HEK293T (cell line): ENCODE data around the gene IGF2BP1.

ENCODE experiments used
- CTCF ChIA-PET: fragments of 350-600 bp; formaldehyde crosslinking; extraction: SDS; loops from one replicate; lab custom pipeline; 2021; ENCODE audit warnings: antibody characterized with exemption, inconsistent platforms; lab: Yijun Ruan, JAX
- POLR2A ChIA-PET: fragments of 350-600 bp; formaldehyde crosslinking; extraction: SDS; loops from one replicate; lab custom pipeline; 2020; ENCODE audit warnings: antibody characterized with exemption, inconsistent platforms; lab: Yijun Ruan, JAX
- DNase-seq: peaks from one replicate; pipeline ENCODE4 v3.0.0; 2012; ENCODE audit warnings: mixed read lengths; ENCODE audit errors: extremely low spot score
- ARNT ChIP-seq: fragments of 450-650 bp; IDR thresholded peaks from 2 replicates; pipeline ENCODE4 v1.6.1; 2017; ENCODE audit warnings: mild to moderate bottlenecking
- BHLHE40 ChIP-seq: fragments of 450-650 bp; IDR thresholded peaks from 2 replicates; pipeline ENCODE4 v1.6.1; 2016; ENCODE audit warnings: mild to moderate bottlenecking, moderate library complexity, borderline replicate concordance
- CTBP1 ChIP-seq: fragments of 450-650 bp; IDR thresholded peaks from 2 replicates; pipeline ENCODE4 v1.6.1; 2016; ENCODE audit warnings: borderline replicate concordance
- ELF4 ChIP-seq: fragments of 450-650 bp; IDR thresholded peaks from 2 replicates; pipeline ENCODE4 v1.6.1; 2017; ENCODE audit warnings: antibody characterized with exemption
- FOXA1 ChIP-seq: fragments of 450-650 bp; IDR thresholded peaks from 2 replicates; pipeline ENCODE4 v1.6.1; 2016; ENCODE audit warnings: mild to moderate bottlenecking
- FOXK2 ChIP-seq: fragments of 450-650 bp; IDR thresholded peaks from 2 replicates; pipeline ENCODE4 v1.6.1; 2016; ENCODE audit warnings: mild to moderate bottlenecking
- FOXM1 ChIP-seq: fragments of 450-650 bp; IDR thresholded peaks from 2 replicates; pipeline ENCODE4 v1.6.1; 2017; ENCODE audit warnings: mild to moderate bottlenecking, borderline replicate concordance
- HDGF ChIP-seq: fragments of 450-650 bp; IDR thresholded peaks from 2 replicates; pipeline ENCODE4 v1.6.1; 2017; ENCODE audit warnings: antibody characterized with exemption, borderline replicate concordance
- L3MBTL2 ChIP-seq: fragments of 450-650 bp; conservative IDR thresholded peaks from 2 replicates; pipeline ENCODE4 v1.6.1; 2016; ENCODE audit warnings: mild to moderate bottlenecking
- LEF1 ChIP-seq: fragments of 450-650 bp; IDR thresholded peaks from 2 replicates; pipeline ENCODE4 v1.6.1; 2017; ENCODE audit warnings: mild to moderate bottlenecking, borderline replicate concordance
- NFRKB ChIP-seq: fragments of 450-650 bp; IDR thresholded peaks from 2 replicates; pipeline ENCODE4 v1.6.1; 2016; ENCODE audit warnings: mild to moderate bottlenecking, moderate library complexity
- SP1 ChIP-seq: fragments of 450-650 bp; IDR thresholded peaks from 2 replicates; pipeline ENCODE4 v1.6.1; 2017
- SUZ12 ChIP-seq: fragments of 450-650 bp; IDR thresholded peaks from 2 replicates; pipeline ENCODE4 v1.6.1; 2016; ENCODE audit warnings: mild to moderate bottlenecking
- TARDBP ChIP-seq: fragments of 450-650 bp; IDR thresholded peaks from 2 replicates; pipeline ENCODE4 v1.6.1; 2016
- ZNF384 ChIP-seq: fragments of 450-650 bp; IDR thresholded peaks from 2 replicates; pipeline ENCODE4 v1.6.1; 2016
- TF ChIP-seq, protein P1 (sequence below): fragments of 450-650 bp; IDR thresholded peaks from 2 replicates; pipeline ENCODE4 v1.6.1; 2016

IGF2BP1 gene

DNA sequence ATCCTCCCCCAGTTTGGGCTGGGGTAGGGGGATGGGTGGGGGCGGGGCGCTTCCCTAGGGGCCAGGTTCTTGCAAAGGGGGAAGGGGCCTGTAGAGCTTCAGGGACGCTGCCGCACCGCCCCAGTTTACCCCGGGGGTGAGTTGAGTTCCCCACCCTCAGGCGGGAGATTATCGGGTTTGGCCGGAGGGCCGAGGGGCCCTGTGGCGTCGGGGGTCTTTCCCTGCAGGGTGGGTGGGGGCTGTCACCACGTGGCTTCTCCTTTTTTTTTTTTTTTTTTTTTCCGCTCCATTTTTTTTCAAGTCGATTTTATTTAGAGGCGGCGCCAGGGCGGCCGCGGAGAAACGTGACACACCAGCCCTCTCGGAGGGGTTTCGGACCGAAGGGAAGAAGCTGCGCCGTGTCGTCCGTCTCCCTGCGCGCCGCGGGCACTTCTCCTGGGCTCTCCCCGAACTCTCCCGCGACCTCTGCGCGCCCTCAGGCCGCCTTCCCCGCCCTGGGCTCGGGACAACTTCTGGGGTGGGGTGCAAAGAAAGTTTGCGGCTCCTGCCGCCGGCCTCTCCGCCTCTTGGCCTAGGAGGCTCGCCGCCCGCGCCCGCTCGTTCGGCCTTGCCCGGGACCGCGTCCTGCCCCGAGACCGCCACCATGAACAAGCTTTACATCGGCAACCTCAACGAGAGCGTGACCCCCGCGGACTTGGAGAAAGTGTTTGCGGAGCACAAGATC, at the start of gene IGF2BP1:
TSS of gene IGF2BP1 (plus strand) at position 283 of the 724 bp plus-strand sequence. CDS start at position 644, 361 bp downstream.
- ChIA-PET CTCF (interaction anchor here (0.6 to 0.9 kb wide), 2 partner anchors 24 to 530 kb away, joined by 3 to 5 read pairs; no protein-coding TSS in a partner anchor), POLR2A (interaction anchor here (0.6 to 6.0 kb wide), 20 partner anchors 10 to 417 kb away, joined by 3 to 73 read pairs (median 12); partner anchors contain the start of genes ATP5MC1, GIP, PHB1 and SNF8)
- TF ChIP-seq ZNF384 (peak; percentile 99), SUZ12 (no peak)
- peak; percentile 65 for DNase-seq

DNA sequence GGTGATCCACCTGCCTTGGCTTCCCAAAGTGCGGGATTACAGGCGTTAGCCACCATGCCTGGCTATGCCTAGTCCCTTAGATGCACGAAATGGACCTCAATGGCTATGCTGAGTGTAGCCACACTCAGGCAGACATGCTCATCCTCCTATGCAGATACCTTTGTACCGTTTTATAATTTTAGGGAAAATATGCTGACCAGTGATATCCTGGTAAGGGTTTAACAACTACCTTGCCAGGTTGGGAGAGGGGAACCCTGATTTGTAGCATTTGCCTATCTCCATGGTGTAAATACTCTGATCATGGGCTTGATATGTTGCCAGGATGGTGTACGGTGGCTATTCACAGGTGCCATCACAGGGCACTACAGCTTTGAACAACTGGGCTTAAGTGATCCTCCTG, 45.6 kb upstream of the IGF2BP1 start:
- DNase-seq: no peak
- CTCF ChIA-PET: interaction anchor here (0.7 to 3.5 kb wide), 2 partner anchors 80 to 280 kb away, joined by 5 to 22 read pairs; no protein-coding TSS in a partner anchor
- TF ChIP-seq HDGF (no peak), FOXK2 (no peak), ARNT (no peak), NFRKB (no peak), ELF4 (no peak), TARDBP (no peak), CTBP1 (no peak), ZNF384 (no peak), FOXM1 (no peak), L3MBTL2 (no peak), FOXA1 (no peak), LEF1 (no peak), BHLHE40 (no peak), SP1 (no peak), SUZ12 (no peak)
- TF ChIP-seq, protein P1, sequence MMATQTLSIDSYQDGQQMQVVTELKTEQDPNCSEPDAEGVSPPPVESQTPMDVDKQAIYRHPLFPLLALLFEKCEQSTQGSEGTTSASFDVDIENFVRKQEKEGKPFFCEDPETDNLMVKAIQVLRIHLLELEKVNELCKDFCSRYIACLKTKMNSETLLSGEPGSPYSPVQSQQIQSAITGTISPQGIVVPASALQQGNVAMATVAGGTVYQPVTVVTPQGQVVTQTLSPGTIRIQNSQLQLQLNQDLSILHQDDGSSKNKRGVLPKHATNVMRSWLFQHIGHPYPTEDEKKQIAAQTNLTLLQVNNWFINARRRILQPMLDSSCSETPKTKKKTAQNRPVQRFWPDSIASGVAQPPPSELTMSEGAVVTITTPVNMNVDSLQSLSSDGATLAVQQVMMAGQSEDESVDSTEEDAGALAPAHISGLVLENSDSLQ: no peak
- POLR2A ChIA-PET: no interaction called here

DNA sequence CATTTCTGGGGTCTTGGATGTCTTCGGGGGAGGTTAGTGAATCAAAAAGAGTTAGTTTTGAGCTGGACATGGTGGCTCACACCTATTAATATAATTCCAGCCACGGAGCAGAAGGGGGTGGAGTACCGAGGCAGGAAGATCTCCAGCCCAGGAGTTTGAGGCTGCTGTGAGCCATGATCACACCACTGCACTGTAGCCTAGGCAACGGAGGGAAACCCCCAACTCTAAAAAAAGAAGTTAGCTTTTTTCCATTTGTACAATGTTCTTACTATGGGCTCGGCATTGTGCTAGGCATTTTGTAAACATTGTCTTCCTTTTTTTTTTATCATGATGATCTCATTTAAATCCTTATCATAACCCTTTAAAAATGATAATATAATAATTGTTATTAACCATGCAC, 44.3 kb upstream of the IGF2BP1 start:
- no peak for TF ChIP-seq ARNT
- no peak for TF ChIP-seq NFRKB
- TF ChIP-seq CTBP1: no peak
- no peak for TF ChIP-seq SP1
- no peak for TF ChIP-seq LEF1
- TF ChIP-seq FOXM1: no peak
- TF ChIP-seq, protein P1: no peak
- TF ChIP-seq L3MBTL2: no peak
- no peak for TF ChIP-seq FOXA1
- no peak for TF ChIP-seq ELF4
- no peak for TF ChIP-seq SUZ12
- TF ChIP-seq FOXK2: no peak
- ChIA-PET CTCF (interaction anchor here (3.5 kb wide), 1 partner anchor 79 kb away, joined by 22 read pairs; no protein-coding TSS in a partner anchor), POLR2A (interaction anchor here (0.9 to 3.4 kb wide), 2 partner anchors 43 to 269 kb away, joined by 3 to 26 read pairs; partner anchors contain the start of gene IGF2BP1)

GRCh38 chr17:48954300-48954755, 42.9 kb upstream of the IGF2BP1 start:
- TF ChIP-seq, protein P1: peak; percentile 71
- TF ChIP-seq CTBP1 (no peak), SUZ12 (no peak), ZNF384 (no peak)
- POLR2A ChIA-PET: interaction anchor here (0.9 to 3.4 kb wide), 4 partner anchors 9 to 98 kb away, joined by 3 to 26 read pairs (median 9); partner anchors contain the start of genes IGF2BP1 and SNF8
- CTCF ChIA-PET: interaction anchor here (0.6 to 3.5 kb wide), 6 partner anchors 10 to 78 kb away, joined by 3 to 22 read pairs (median 6); partner anchors contain the start of gene SNF8
- DNase-seq: peak; percentile 58

More for the DNA sequence above, 44.3 kb upstream of the IGF2BP1 start:
- DNase-seq: no peak

- no peak for TF ChIP-seq SP1
- no peak for TF ChIP-seq FOXA1
- TF ChIP-seq L3MBTL2: no peak
- no peak for TF ChIP-seq SUZ12
- TF ChIP-seq FOXK2: no peak
- TF ChIP-seq CTBP1: no peak
- no peak for TF ChIP-seq LEF1
- no peak for TF ChIP-seq NFRKB
- TF ChIP-seq TARDBP: no peak
- no peak for TF ChIP-seq FOXM1
- TF ChIP-seq HDGF: no peak
- no peak for TF ChIP-seq ELF4
- TF ChIP-seq, protein P1: no peak
- no peak for TF ChIP-seq BHLHE40
- TF ChIP-seq ZNF384: no peak
- TF ChIP-seq ARNT: no peak
- ChIA-PET CTCF (interaction anchor here (1.0 to 1.2 kb wide), 2 partner anchors 33 to 72 kb away, joined by 4 to 9 read pairs; no protein-coding TSS in a partner anchor), POLR2A (interaction anchor here (1.1 to 6.0 kb wide), 4 partner anchors 10 to 233 kb away, joined by 4 to 47 read pairs (median 16); partner anchors contain the start of genes IGF2BP1 and SNF8)
- no peak for DNase-seq
Measured at GRCh38 chr17:48960834-48961515, 36.2 kb upstream of the IGF2BP1 start.
